HepG2 (cell line): ENCODE results near the gene SAP30. TPM values are rescaled to one million over a fixed set of nuclear protein-coding genes. Genes with fewer than 3 reads are reported as not detected.

ENCODE experiments used
- ADNP ChIP-seq: sonication (generic); formaldehyde crosslinking; IDR thresholded peaks from 2 replicates; pipeline ENCODE4 v1.4.0; 2020; ENCODE audit warnings: missing genetic modification reagents
- BATF2 ChIP-seq: sonication (generic); formaldehyde crosslinking; IDR thresholded peaks from 2 replicates; pipeline ENCODE4 v1.8.0; 2022; ENCODE audit warnings: mild to moderate bottlenecking, missing genetic modification reagents, moderate library complexity
- ELK4 ChIP-seq: sonication (generic); formaldehyde crosslinking; IDR thresholded peaks from 2 replicates; pipeline ENCODE4 v1.9.0; 2021; ENCODE audit warnings: missing genetic modification reagents, borderline replicate concordance
- GATA4 ChIP-seq: sonication (generic); IDR thresholded peaks from 2 replicates; pipeline ENCODE4 v1.6.1; 2016; ENCODE audit warnings: antibody characterized with exemption, low read depth, borderline replicate concordance
- HNRNPK ChIP-seq: fragments of 200-400 bp; formaldehyde crosslinking; IDR thresholded peaks from 2 replicates; pipeline ENCODE4 v1.6.1; 2018; ENCODE audit warnings: low read length, low read depth, moderate library complexity, mild to moderate bottlenecking; ENCODE audit not compliant: poor library complexity, severe bottlenecking
- JDP2 ChIP-seq: sonication (generic); formaldehyde crosslinking; IDR thresholded peaks from 2 replicates; pipeline ENCODE4 v1.8.1; 2022; ENCODE audit warnings: missing genetic modification reagents, borderline replicate concordance
- MXI1 ChIP-seq: IDR thresholded peaks from 3 replicates; pipeline ENCODE4 v1.6.1; 2012; ENCODE audit warnings: low read depth, low read length, inconsistent platforms, borderline replicate concordance
- NR2F2 ChIP-seq: IDR thresholded peaks from 2 replicates; pipeline ENCODE4 v1.6.1; 2012; ENCODE audit warnings: low read depth, inconsistent platforms, borderline replicate concordance
- PHF21A ChIP-seq: sonication (generic); formaldehyde crosslinking; IDR thresholded peaks from 2 replicates; pipeline ENCODE4 v1.5.0; 2020; ENCODE audit warnings: mild to moderate bottlenecking, missing genetic modification reagents
- PHF5A ChIP-seq: IDR thresholded peaks from one replicate; pipeline ENCODE4 v1.6.1; 2018; ENCODE audit warnings: low read depth, missing genetic modification reagents; ENCODE audit not compliant: unreplicated experiment
- PLRG1 ChIP-seq: fragments of 450-650 bp; conservative IDR thresholded peaks from 2 replicates; pipeline ENCODE4 v1.6.1; 2016
- RFX3 ChIP-seq: IDR thresholded peaks from 2 replicates; pipeline ENCODE4 v1.6.1; 2016; ENCODE audit warnings: missing biosample characterization, missing genetic modification reagents
- SRSF9 ChIP-seq: fragments of 200-400 bp; formaldehyde crosslinking; IDR thresholded peaks from 2 replicates; pipeline ENCODE4 v1.6.1; 2018; ENCODE audit warnings: borderline replicate concordance, mild to moderate bottlenecking, low read depth, low read length; ENCODE audit not compliant: insufficient read depth, poor library complexity, severe bottlenecking
- TRIM24 ChIP-seq: sonication (generic); formaldehyde crosslinking; IDR thresholded peaks from 2 replicates; pipeline ENCODE4 v1.8.0; 2022; ENCODE audit warnings: mild to moderate bottlenecking, missing genetic modification reagents
- YY1 ChIP-seq: IDR thresholded peaks from 2 replicates; pipeline ENCODE4 v1.6.1; 2011; ENCODE audit warnings: low read length, low read depth, moderate library complexity, mild to moderate bottlenecking; ENCODE audit not compliant: insufficient read depth, insufficient replicate concordance
- ZBTB39 ChIP-seq: sonication (generic); formaldehyde crosslinking; IDR thresholded peaks from 2 replicates; pipeline ENCODE4 v1.5.0; 2020; ENCODE audit warnings: missing genetic modification reagents
- ZBTB49 ChIP-seq: sonication (generic); formaldehyde crosslinking; IDR thresholded peaks from 2 replicates; pipeline ENCODE4 v1.4.0; 2020; ENCODE audit warnings: missing genetic modification reagents, borderline replicate concordance
- ZFP41 ChIP-seq: sonication (generic); formaldehyde crosslinking; IDR thresholded peaks from 2 replicates; pipeline ENCODE4 v1.4.0; 2020; ENCODE audit warnings: mild to moderate bottlenecking, missing genetic modification reagents, borderline replicate concordance
- ZMAT3 ChIP-seq: sonication (generic); formaldehyde crosslinking; conservative IDR thresholded peaks from 2 replicates; pipeline ENCODE4 v1.7.0; 2021; ENCODE audit warnings: missing genetic modification reagents
- ZNF230 ChIP-seq: sonication (generic); formaldehyde crosslinking; IDR thresholded peaks from 2 replicates; pipeline ENCODE4 v1.4.0; 2020; ENCODE audit warnings: mild to moderate bottlenecking, missing genetic modification reagents
- ZNF30 ChIP-seq: sonication (generic); formaldehyde crosslinking; IDR thresholded peaks from 2 replicates; pipeline ENCODE4 v1.5.0; 2020; ENCODE audit warnings: mild to moderate bottlenecking, missing genetic modification reagents
- ZNF563 ChIP-seq: sonication (generic); formaldehyde crosslinking; IDR thresholded peaks from 2 replicates; pipeline ENCODE4 v1.8.0; 2022; ENCODE audit warnings: mild to moderate bottlenecking, moderate library complexity, missing genetic modification reagents
- ZNF776 ChIP-seq: sonication (generic); formaldehyde crosslinking; IDR thresholded peaks from 2 replicates; pipeline ENCODE4 v1.4.0; 2020; ENCODE audit warnings: mild to moderate bottlenecking, missing genetic modification reagents
- ZNF878 ChIP-seq: sonication (generic); formaldehyde crosslinking; IDR thresholded peaks from 2 replicates; pipeline ENCODE4 v1.8.1; 2023; ENCODE audit warnings: mild to moderate bottlenecking, missing genetic modification reagents, moderate library complexity
- polyA plus RNA-seq, 8 experiments: library from polyadenylated mRNA; depleted of rRNA in 3 of 8; stranded (reverse) in 7 of 8; unstranded in 1 of 8; fragments of >200 nt; fragmentation: Illumina TruSeq in 4 of 8; extraction: Trizol in 4 of 8; gene quantifications; 2 replicates each; pipeline versions ENCODE4 v1.2.1 to v1.2.3, GENCODE V29; 2011 to 2016; ENCODE audit warnings: low read depth in 4 of 8, missing spikeins in 1 of 8, mixed read lengths in 1 of 8; ENCODE audit not compliant: insufficient read depth in 1 of 8
- total RNA-seq, 5 experiments: library from RNA; depleted of rRNA; stranded (reverse); fragments of >200 nt; fragmentation: Illumina TruSeq; extraction: Trizol; gene quantifications; 2 replicates each; pipeline ENCODE4 v1.2.3, GENCODE V29; 2016; ENCODE audit warnings: low read depth in 1 of 5

SAP30 gene
- total and polyA plus RNA-seq, 2 of the 13 experiments (the other 11 are each of a cell fraction or from before 2014, with no cell fraction given): 14.2 to 25.1 TPM

- no peak for TF ChIP-seq ZBTB49 (CRISPR knock-in tag)
- TF ChIP-seq ZNF878 (CRISPR knock-in tag): peak; percentile 100
- no peak; the same call in 1 of the 2 replicates for TF ChIP-seq NR2F2
- TF ChIP-seq MXI1: peak; percentile 87; the same call in 2 of the 3 replicates
- TF ChIP-seq ADNP (CRISPR knock-in tag): no peak
- TF ChIP-seq PHF5A (CRISPR knock-in tag): no peak
- TF ChIP-seq ZNF563 (CRISPR knock-in tag): no peak
- no peak for TF ChIP-seq RFX3 (CRISPR knock-in tag)
- peak; percentile 98 for TF ChIP-seq BATF2 (CRISPR knock-in tag)
- TF ChIP-seq ELK4: no peak
- peak; percentile 89; the same call in 1 of the 2 replicates for TF ChIP-seq ZNF230 (CRISPR knock-in tag)
- no peak for TF ChIP-seq ZNF30 (CRISPR knock-in tag)
- TF ChIP-seq GATA4: peak; percentile 66; the same call in 1 of the 2 replicates
- TF ChIP-seq ZMAT3 (CRISPR knock-in tag): 0 out of 2 replicates have a peak, but pooled peaks have one; percentile 41
- TF ChIP-seq ZBTB39: no peak
- TF ChIP-seq YY1: peak; percentile 11
- no peak for TF ChIP-seq TRIM24 (CRISPR knock-in tag)
- no peak for TF ChIP-seq PLRG1
- peak; percentile 48; the same call in 1 of the 2 replicates for TF ChIP-seq PHF21A (CRISPR knock-in tag)
- TF ChIP-seq ZFP41 (CRISPR knock-in tag): no peak
- TF ChIP-seq JDP2 (CRISPR knock-in tag): peak; percentile 90; the same call in 1 of the 2 replicates
- no peak for TF ChIP-seq SRSF9
- TF ChIP-seq ZNF776 (CRISPR knock-in tag): 0 out of 2 replicates have a peak, but pooled peaks have one; percentile 20
- TF ChIP-seq HNRNPK: no peak
Observed at GRCh38 chr4:173334085-173334890, 36.5 kb upstream of the SAP30 start, which contains the start of gene HMGB2 (continued).
